Neutrophil (primary cell): Measurements from ENCODE around the gene SLC7A1.

Experiments
- H3K27ac ChIP-seq: fragments of 200-600 bp; sonication (generic); 2 replicates; pipeline ENCODE4 v1.5.1; 2016; ENCODE audit warnings: mild to moderate bottlenecking, moderate library complexity
- H3K27me3 ChIP-seq: fragments of 200-600 bp; sonication (generic); 2 replicates; pipeline ENCODE4 v1.6.0; 2016; ENCODE audit warnings: mild to moderate bottlenecking
- H3K36me3 ChIP-seq: fragments of 200-600 bp; sonication (generic); 2 replicates; pipeline ENCODE4 v1.5.1; 2017
- H3K4me1 ChIP-seq, 2 experiments: fragments of 200-600 bp in 1 of 2; sonication (generic) in 1 of 2; 1 replicate in 1 of 2; 2 replicates in 1 of 2; pipeline versions ENCODE4 v1.5.1 to v1.6.1; 2013 to 2016; ENCODE audit warnings: low read depth in 1 of 2, low read length in 1 of 2, mild to moderate bottlenecking in 1 of 2, moderate library complexity in 1 of 2; ENCODE audit not compliant: control insufficient read depth in 1 of 2, insufficient read depth in 1 of 2
- H3K4me3 ChIP-seq, 2 experiments: fragments of 200-600 bp in 1 of 2; sonication (generic) in 1 of 2; 1 replicate in 1 of 2; 2 replicates in 1 of 2; pipeline ENCODE4 v1.5.1; 2013 to 2016; ENCODE audit warnings: low read depth in 1 of 2, low read length in 1 of 2, mild to moderate bottlenecking in 1 of 2, moderate library complexity in 1 of 2
- H3K9me3 ChIP-seq: fragments of 200-600 bp; sonication (generic); 2 replicates; pipeline ENCODE4 v1.5.1; 2016
- CTCF ChIP-seq: fragments of 200-600 bp; sonication (generic); IDR thresholded peaks from 2 replicates; pipeline ENCODE4 v1.5.1; 2016; ENCODE audit warnings: antibody characterized with exemption

Gene SLC7A1

GRCh38 chr13:29540334-29540733 is 55.2 kb downstream of the SLC7A1 start:
- Histone ChIP-seq H3K4me3 (no peak overlapping the region), H3K27me3 (no peaks in the 10 kb centered on the region), H3K27ac (no peak overlapping the region), H3K4me1 (no peaks in the 10 kb centered on the region), H3K36me3 (peaks cover 7% of the 10 kb centered on the region), H3K9me3 (no peaks in the 10 kb centered on the region)
- TF ChIP-seq CTCF = no peak

GRCh38 chr13:29539856-29540255 is 55.6 kb downstream of the SLC7A1 start:
- no peaks in the 10 kb centered on the region for H3K4me1 ChIP-seq
- H3K27me3 ChIP-seq = no peaks in the 10 kb centered on the region
- no peak for TF ChIP-seq CTCF
- no peak overlapping the region for H3K27ac ChIP-seq
- peaks cover 7% of the 10 kb centered on the region for H3K36me3 ChIP-seq
- no peak overlapping the region for H3K4me3 ChIP-seq
- H3K9me3 ChIP-seq = no peaks in the 10 kb centered on the region

GRCh38 chr13:29538652-29539040 is 56.8 kb downstream of the SLC7A1 start:
- no peak for TF ChIP-seq CTCF
- Histone ChIP-seq H3K27me3 (no peaks in the 10 kb centered on the region), H3K4me1 (no peaks in the 10 kb centered on the region), H3K9me3 (no peaks in the 10 kb centered on the region), H3K4me3 (no peak overlapping the region), H3K36me3 (peaks cover 7% of the 10 kb centered on the region), H3K27ac (no peak overlapping the region)

- Histone ChIP-seq H3K4me1 (no peaks in the 10 kb centered on the region), H3K9me3 (no peaks in the 10 kb centered on the region), H3K4me3 (no peak overlapping the region), H3K27me3 (no peaks in the 10 kb centered on the region), H3K27ac (no peak overlapping the region), H3K36me3 (peaks cover 7% of the 10 kb centered on the region)
- TF ChIP-seq CTCF = no peak
These were observed 57.5 kb downstream of the SLC7A1 start for GRCh38 chr13:29537736-29538651.

- H3K36me3 ChIP-seq = peaks cover 7% of the 10 kb centered on the region
- H3K27me3 ChIP-seq = no peaks in the 10 kb centered on the region
These were observed 58.6 kb downstream of the SLC7A1 start for GRCh38 chr13:29536853-29537252.

More at GRCh38 chr13:29536853-29537252, 58.6 kb downstream of the SLC7A1 start:
- Histone ChIP-seq H3K4me3 (no peak overlapping the region), H3K27ac (no peak overlapping the region), H3K4me1 (no peaks in the 10 kb centered on the region), H3K9me3 (no peaks in the 10 kb centered on the region)
- no peak for TF ChIP-seq CTCF
